Activated CD8-positive, alpha-beta memory T cell treated with anti-CD3 and anti-CD28 coated beads for 48 hours (primary cell): ENCODE data around the gene SHE.

Source experiments
- DNase-seq, 3 experiments: peaks; one replicate each; pipeline ENCODE4 v3.0.0-alpha.2; 2020; ENCODE audit warnings: low read depth in 2 of 3, low spot score in 2 of 3

Gene SHE

DNA sequence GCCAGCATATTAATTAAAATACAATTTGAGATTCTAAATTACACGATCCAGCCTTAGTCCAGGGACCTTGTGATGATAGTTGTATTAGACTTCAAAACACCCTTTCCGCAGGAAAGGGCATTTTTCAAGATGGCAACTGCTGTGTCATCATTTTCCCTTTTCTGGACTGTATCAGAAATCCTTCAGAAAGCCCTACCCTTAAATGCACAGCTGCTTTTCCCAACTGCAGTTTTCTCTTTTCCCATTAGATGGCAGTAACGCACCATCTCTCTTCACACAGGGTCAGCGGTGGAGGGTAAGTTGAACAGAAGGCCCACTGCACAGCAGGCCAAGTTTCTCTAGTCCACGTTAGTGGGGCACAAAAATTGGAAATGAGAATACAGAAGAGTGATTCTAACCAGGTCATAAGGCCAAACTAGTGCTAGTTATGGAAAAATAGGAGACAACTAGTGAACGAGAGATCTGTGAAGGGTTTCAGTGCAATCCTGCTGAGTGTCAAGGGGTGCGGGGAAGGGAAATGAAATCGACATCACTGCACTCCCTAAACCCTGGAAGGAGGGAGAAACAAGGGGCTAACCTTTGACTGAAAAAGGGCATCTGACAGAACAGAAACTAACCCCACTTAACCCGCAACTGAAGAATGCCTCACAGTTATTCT is 22.3 kb downstream of the SHE start:
- peak in 1 of 3 experiments; percentile 35 for DNase-seq

DNA sequence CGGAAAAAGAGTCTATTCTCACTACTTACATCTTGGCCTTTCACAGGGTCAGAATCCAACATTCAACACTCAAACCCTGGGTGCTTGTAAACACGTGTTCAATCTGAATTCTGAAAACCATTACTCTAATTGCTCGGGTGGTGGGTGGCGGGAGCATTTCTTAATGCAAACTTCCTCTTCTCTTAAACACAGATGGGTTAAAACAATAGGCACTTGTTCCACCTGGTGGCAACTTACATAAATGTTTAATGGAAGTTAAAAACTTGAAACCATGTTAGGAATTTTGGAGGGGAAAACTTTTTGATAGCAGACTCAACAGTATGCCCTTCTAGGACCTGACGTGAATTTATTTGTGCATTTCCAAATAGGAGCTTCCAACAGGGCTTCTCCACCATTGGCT is 23.6 kb downstream of the SHE start:
- no peak for DNase-seq

DNA sequence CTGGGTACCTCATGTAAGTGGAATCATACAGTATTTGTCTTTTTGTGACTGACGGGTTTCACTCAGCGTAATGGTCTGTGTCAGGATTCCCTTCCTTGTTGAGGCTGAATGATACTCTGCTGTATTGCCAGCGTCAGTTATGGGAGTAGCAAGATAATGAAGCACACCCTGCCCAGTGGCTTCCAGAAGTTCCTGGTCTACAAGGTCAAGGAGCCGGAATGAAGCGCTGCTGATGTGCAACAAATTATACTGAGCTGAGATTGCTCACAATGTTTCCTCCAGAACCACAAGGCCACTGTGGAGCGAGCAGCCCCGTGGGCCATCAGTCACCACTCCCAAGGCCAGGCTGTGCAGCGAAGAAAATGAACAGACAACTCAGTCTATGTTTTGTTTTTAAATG is 24.2 kb downstream of the SHE start:
- no peak for DNase-seq

DNA sequence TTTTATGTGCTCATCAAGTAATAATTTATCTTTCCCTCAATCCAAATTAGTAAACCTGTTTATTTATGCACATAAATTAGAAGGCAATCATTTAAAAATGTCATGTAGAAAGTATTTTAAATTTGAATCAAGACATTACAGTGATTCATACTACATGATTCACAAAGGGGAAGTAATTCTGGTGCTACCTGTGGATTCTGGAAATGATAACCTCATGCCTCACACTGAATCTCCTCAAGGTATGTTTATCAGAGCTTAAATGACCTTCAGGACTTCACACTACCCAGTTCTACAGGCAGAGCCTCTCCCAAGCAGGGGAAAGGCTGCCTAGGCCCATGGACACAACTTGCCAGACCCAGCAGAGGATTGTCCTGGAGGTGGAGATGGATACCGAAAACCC is 25.4 kb downstream of the SHE start:
- no peak for DNase-seq

DNA sequence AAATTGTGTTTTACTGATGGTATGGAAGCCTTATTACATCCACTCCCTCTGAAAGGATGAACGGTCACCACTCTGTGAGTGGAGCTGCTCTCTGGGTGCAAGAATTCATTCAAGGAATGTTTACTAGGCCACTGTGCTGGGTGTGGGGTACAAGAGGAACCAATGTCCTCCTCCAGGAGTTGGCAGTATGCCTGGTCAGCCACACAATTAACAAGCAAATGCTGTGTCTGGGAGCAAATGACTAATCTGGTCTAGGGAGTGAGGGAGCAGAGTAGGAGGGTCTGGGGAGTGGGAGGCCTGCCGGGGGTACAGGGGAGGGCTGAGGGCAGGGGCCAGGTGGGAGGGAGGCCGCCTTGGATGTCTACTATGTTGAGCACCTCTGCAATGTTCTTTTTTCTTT is 27.4 kb downstream of the SHE start:
- no peak for DNase-seq

DNA sequence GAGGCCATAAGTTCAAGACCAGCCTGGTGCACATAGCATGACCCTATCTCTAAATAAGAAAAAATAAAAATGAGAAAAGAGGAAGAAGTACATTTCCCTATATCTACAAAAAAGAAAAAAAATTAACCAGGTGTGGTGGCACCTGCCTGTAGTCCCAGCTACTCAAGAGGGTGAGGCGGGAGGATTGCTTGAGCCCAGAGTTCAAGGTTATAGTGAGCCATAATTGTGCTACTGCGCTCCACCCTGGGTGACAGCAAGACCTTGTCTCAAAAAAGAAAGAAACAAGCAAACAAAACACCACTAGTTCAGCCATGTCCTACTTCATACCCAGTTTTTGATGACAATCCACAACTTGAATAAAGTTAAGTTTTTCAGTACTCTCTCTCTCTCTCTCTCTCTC is 30.9 kb downstream of the SHE start:
- no peak for DNase-seq

DNA sequence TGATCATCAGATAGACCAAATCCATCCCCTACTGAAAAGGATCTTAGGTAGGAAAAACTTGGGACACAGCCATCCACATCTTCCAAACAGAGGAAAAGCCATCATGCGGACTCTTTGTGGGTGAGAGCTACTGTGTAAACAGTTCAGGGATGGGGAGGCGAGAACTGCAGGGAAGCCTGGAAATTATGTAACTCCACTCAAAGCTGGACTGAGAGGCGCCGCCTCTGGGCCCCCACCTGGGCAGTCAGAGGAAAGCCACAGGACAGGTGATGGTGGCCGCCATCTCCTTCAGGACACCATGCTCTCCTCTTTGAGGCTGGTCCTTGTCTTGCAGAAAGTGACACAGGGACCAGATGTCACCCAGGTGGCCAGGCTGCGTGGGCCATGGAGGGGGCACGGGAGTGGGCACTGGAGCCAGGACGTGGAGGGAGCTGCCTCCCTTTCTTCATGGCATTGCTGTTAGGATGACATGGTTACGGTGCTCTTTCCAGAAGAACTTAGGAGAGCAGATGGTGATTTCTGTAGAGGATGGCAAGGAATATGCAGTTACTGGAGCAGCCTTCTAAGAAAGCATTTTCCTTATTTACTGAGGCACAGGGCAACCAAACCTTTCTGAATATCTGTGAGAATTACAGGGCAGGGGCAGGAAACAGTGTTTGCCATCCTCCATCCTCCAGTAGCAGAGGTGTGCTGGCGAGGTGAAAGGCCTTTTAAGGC is 32.2 kb downstream of the SHE start:
- DNase-seq: no peak

DNA sequence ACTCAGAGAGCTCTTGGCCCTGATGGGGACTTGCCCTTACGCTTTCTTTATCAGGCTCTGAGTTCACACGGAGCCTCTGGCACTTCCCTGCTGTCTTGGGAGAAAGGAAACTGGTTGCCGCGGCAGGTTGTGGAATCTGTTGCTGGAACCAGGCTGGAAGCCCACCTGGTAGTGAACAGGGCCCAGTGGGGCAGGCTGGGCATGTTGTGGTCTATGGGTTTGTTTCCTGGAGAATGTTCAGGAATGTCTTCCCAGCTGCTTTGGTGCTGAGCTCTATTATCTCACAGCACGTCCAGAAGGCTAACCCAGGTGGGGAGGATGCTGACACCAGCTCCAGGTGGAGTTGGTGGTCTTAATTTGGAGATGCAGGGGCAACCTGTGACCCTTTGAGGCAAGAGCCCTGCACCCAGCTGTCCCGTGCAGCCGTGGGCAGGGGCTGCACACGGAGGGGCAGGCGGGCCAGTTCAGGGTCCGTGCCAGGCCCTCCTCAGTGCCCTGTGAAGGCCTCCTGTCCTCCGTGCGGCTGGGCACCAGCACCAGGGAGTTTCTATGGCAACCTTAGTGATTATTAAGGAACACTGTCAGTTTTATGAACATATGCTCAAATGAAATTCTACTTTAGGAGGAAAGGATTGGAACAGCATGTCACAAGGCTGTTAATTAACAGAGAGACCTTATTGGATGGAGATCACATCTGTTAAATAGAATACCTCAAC is 33.5 kb downstream of the SHE start:
- DNase-seq: no peak

DNA sequence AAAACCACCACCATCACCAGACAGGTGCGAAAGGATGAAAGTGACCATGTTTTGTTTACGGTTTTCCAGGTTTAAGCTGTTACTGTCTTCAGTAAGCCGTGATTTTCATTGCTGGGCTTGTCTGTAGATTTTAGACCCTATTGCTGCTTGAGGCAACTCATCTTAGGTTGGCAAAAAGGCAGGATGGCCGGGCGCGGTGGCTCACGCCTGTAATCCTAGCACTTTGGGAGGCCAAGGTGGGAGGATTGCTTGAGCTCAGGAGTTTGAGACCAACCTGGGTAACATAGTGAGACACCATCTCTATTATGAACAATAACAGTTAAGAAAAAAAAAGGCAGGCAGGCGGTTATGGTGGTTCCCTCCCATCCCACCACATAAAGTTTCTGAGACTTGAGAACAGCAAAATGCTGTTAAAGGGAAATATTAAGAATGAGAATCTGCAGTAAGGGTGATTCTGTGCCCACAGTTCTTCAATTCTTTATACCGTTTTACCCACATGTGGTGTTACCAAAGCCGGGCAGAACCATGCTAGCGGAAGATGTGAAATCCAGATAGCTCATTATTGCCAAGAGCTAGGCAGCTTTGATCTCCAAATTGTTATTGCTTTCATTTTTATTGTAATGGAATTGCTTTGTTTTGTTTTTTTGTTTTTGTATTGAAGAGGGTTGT is 34.6 kb downstream of the SHE start:
- no peak for DNase-seq

DNA sequence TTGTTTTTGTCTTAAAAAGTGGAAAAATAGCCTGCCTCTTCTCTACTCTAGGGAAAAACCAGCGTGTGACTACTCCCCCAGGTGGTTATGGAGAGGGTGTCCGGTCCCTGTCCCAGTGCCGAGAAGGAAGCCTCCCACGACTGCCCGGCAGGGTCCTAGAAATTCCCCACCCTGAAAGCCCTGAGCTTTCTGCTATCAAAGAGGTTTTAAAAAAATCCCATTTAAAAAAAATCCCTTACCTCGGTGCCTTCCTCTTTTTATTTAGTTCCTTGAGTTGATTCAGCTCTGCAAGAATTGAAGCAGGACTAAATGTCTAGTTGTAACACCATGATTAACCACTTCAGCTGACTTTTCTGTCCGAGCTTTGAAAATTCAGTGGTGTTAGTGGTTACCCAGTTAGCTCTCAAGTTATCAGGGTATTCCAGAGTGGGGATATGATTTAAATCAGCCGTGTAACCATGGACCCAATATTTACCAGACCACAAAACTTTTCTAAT is 35.2 kb downstream of the SHE start:
- DNase-seq: no peak

DNA sequence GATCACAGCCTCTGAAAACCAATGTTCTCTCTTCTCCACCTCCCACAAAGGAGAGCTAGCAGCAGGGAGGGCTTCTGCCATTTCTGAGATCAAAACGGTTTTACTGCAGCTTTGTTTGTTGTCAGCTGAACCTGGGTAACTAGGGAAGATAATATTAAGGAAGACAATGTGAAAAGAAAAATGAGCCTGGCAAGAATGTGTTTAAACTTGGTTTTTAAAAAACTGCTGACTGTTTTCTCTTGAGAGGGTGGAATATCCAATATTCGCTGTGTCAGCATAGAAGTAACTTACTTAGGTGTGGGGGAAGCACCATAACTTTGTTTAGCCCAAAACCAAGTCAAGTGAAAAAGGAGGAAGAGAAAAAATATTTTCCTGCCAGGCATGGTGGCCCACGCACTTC is 36.0 kb downstream of the SHE start:
- no peak for DNase-seq

DNA sequence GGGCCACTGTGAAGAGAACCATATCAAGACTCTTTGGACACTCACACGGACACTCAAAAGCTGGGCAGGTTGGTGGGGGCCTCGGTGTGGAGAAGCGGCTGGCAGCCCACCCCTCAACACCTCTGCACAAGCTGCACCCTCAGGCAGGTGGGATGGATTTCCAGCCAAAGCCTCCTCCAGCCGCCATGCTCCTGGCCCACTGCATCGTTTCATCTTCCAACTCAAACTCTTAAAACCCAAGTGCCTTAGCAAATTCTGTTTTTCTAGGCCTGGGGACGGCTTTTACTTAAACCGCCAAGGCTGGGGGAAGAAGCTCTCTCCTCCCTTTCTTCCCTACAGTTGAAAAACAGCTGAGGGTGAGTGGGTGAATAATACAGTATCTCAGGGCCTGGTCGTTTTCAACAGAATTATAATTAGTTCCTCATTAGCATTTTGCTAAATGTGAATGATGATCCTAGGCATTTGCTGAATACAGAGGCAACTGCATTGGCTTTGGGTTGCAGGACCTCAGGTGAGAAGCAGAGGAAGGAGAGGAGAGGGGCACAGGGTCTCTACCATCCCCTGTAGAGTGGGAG is 36.5 kb downstream of the SHE start:
- no peak for DNase-seq

DNA sequence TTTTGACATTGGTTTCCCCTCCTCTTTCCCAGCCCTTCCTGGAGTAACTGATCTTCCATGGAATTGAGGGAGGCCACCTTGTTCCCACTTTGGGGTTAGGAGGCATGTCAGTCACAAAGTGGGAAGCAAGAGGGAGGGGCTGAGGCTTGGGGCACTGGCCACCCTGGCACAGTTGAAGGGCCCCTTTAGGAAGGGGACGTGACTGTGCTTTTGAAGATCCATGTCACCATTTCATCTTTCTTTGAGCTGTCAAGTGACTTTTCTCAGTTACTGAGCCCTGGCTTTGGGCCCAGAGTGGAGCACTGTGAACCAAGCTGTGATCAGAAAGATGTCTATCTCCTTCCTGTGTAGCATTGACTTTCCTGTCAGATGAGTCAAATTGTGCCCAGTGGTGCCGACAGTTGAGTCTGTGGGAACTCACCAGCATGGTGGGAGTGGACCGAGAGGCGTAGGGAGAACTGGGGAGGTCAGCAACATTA is 38.7 kb downstream of the SHE start:
- peak in 2 of 3 experiments; percentile 27 to 36 for DNase-seq

DNA sequence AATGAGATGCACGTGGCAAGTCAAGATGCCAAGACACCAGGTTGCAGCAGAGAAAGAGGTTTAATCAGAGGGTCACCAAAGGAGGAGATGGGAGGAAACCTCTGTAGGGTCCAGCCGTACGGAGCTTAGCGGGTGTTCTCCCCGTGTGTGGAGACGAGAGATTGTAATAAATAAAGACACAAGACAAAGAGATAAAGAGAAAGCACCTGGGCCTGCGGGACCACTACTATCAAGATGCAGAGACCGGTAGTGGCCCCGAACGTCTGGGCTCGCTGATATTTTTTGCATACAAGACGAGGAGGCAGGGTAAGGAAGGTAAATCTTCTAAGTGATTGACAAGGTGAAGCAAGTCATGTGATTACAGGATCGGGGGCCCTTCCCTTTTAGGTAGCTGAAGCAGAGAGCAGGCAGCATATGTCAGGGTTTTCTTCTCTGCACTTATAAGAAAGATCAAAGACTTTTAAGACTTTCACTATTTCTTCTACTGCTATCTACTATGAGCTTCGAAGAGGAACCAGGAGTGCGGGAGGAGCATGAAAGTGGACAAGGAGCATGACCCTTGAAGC is 41.4 kb downstream of the SHE start:
- no peak for DNase-seq

DNA sequence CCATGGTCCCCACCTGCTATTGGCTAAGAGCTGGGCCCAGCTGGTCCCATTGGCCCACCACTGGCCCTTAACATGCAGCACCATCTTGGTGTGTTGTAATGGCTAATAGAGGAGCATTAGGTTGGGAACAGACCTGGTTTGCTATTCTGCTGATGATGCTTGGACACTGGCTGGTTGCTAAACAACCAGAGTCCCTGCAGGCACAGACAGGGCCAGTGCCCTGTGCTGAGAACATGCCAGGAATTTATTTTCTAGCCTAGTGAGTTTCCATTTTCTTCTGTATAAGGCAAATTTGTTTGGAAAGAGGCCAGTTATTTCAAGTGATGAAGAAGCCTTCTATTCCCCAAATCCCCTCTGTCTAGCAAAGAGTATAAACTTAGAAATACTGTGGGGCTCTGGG is 43.1 kb downstream of the SHE start:
- DNase-seq: no peak

DNA sequence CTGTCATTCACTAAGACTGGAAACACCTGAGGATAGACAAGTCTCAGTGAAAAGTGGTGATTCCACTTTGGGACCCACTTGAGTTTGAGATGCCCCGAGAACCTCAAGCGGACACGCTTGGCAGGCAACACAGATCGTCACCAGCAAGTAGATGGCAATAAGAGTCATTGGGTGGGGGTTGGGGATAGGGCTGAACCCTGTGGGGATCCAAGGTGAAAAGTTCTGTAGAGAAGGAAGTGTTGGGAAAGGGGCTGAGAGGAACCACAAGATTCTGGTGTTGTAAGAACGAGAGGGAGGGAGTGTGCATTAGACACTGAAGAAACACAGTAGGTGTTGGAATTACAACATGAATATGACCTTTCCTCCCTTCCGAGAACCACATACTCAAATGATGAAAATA is 45.6 kb downstream of the SHE start:
- DNase-seq: no peak

DNA sequence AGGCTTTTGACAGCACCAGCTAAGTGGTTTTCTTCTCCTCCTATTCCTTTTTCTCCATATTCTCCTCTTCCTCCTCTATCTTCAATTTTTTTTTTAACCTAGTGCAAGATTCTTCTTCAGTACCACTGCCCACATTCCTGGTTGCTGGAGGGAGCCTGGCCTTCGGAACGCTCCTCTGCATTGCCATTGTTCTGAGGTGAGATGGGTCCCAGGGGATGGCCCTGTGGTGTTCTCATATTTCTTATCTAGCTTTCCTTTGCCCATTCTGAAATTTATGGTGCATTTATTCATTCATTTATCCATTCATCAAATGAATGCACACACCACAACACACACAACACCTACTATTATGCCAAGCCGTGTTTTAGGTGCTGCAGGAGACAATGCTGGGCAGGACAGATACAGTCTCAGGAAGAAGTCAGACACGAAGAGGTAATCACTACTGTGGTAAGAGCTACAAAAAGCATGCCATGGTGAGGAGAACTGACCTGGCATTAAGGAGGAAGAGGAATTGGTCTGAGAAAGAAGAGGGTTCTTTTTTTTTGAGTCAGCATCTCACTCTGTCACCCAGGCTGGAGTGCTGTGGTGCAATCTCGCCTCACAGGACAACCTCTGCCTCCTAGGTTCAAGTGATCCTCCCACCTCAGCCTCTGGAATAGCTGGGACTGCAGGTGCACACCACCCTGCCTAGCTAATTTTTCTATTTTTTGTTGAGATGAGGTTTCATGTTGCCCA is 47.7 kb downstream of the SHE start:
- DNase-seq: no peak

DNA sequence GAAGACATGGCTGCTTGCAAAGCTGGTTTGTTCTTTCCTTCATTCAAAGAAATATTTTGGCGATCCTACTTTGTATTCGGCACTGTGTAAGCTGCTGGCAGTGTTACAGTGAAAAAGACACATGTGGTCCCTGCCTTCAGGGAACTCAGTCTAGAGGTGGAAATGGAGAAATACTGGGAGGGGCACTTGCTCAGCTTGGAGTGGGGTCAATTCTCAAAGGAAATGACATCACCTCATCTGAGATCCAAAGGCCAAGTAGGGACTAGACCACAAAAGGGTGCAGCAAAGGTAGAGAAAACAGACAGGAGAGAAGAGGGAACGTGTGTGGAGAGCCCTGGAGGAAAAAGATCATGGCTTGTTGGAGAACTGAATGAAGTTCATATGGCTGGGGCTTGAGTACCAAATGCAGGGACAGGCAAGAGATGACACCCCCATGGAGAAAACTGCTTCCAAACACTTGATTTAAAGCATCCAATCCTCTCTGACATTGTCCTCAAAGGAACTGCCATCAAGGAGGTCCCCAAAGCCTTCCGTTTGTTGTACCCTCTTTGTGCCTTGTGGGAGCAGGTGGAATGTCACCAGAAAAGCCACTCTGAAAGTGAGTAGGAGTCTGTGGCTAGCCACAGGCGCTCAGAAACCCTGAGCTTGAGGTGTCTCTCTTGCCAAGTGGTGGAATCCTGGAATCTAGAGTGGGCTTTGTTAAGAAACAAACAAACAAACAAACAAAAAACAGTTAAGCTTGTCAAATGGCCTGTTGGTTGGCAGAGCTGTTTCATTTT is 48.4 kb downstream of the SHE start:
- no peak for DNase-seq

DNA sequence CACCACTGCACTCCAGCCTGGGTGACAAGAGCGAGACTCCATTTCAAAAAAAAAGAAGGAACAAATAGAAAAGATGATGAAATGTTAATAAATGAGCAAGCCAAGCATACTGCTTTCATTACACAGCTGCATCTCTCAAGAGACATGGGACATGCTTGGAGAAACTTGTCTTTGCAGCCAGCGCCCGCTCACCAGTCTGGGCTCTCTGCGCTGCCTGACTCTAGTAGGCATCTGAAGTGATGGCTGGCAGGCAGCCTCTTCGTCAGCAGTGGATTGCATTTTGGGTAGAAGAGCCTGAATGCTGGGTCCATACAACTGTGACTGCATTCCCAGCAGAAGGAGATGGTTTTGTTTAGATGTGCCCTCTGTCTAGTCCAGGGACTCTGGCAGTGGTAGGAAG is 49.1 kb downstream of the SHE start:
- no peak for DNase-seq
